Measurements from ENCODE around the gene PLXNA4. TPM values are rescaled to one million over a fixed set of nuclear protein-coding genes. Genes with fewer than 3 reads are reported as not detected.
"Not testable (repeated sequence)": the region's sequence is repeated elsewhere in the genome, so short reads cannot be mapped to it uniquely, and the experiment has no call there.

Gene PLXNA4
- polyA plus RNA-seq, 2 of the 4 experiments (the other 2 are of a cell fraction), result 0.12 to 0.34 TPM

- POLR2A ChIA-PET, result no interaction called here
Measured at GRCh38 chr7:132171130-132171576, 405.1 kb downstream of the PLXNA4 start.

GRCh38 chr7:132169730-132170129 lies 406.5 kb downstream of the PLXNA4 start:
- Histone ChIP-seq H3K4me2 (no peak overlapping the region), H3K4me1 (0 out of 3 replicates have a peak, but pooled peaks cover 2% of the 10 kb centered on the region), H3K9me3 (no peaks in the 10 kb centered on the region), H3K27ac (no peak overlapping the region), H3K4me3 (no peak overlapping the region)
- CTCF ChIA-PET, result no interaction called here
- POLR2A ChIA-PET, result no interaction called here
- ATAC-seq (no peak), FAIRE-seq (no peak), DNase-seq (ENCODE audit: low read depth in 1 of 2, low spot score in 1 of 2) (no peak)
- TF ChIP-seq KDM1A (IDR thresholded peaks at IDR 0.05; ENCODE audit: low read depth) (no peak), KDM5A (IDR thresholded peaks at IDR 0.05) (no peak), EHF (CRISPR knock-in tag; IDR thresholded peaks at IDR 0.05) (no peak), HES2 (IDR thresholded peaks at IDR 0.05) (no peak), CEBPB (IDR thresholded peaks at IDR 0.05) (no peak), ZFP36 (IDR thresholded peaks at IDR 0.05; ENCODE audit: borderline replicate concordance, partially characterized antibody) (no peak), NR3C1 (IDR thresholded peaks at IDR 0.05) (no peak), ZC3H11A (IDR thresholded peaks at IDR 0.05) (no peak), POLR2A (IDR thresholded peaks at IDR 0.05; ENCODE audit: low read length) (no peak), POLR2AphosphoS2 (conservative IDR thresholded peaks at IDR 0.05; ENCODE audit: low read length) (no peak), RFX5 (IDR thresholded peaks at IDR 0.05) (no peak), RNF2 (IDR thresholded peaks at IDR 0.05; ENCODE audit: borderline replicate concordance, low read depth) (no peak)
- WGBS (ENCODE audit: missing lambda C conversion rate), result 83% methylated on average over 9 of the region's 9 CpGs

More at GRCh38 chr7:132171130-132171576, 405.1 kb downstream of the PLXNA4 start:
- ATAC-seq (no peak), DNase-seq (ENCODE audit: low read depth in 1 of 2, low spot score in 1 of 2) (no peak), FAIRE-seq (no peak)
- Histone ChIP-seq H3K4me2 (no peak overlapping the region), H3K27ac (no peak overlapping the region), H3K4me1 (0 out of 3 replicates have a peak, but pooled peaks cover 2% of the 10 kb centered on the region), H3K4me3 (no peak overlapping the region), H3K9me3 (no peaks in the 10 kb centered on the region)
- no peak for TF ChIP-seq CEBPB (IDR thresholded peaks at IDR 0.05)
- no peak for TF ChIP-seq EHMT2 (IDR thresholded peaks at IDR 0.05; ENCODE audit: low read depth)
- TF ChIP-seq HOXB5 (CRISPR knock-in tag; IDR thresholded peaks at IDR 0.05), result no peak
- no peak for TF ChIP-seq EP300 (IDR thresholded peaks at IDR 0.05)
- TF ChIP-seq KDM1A (IDR thresholded peaks at IDR 0.05; ENCODE audit: low read depth), result no peak
- TF ChIP-seq ESRRA (IDR thresholded peaks at IDR 0.05; ENCODE audit: borderline replicate concordance, low read length), result no peak
- no peak for TF ChIP-seq RCOR1 (IDR thresholded peaks at IDR 0.05; ENCODE audit: low read depth, low read length)
- TF ChIP-seq KDM5A (IDR thresholded peaks at IDR 0.05), result no peak
- no peak for TF ChIP-seq ATOH8 (CRISPR knock-in tag; IDR thresholded peaks at IDR 0.05; ENCODE audit: low read depth)
- 76% methylated on average over 5 of the region's 5 CpGs for WGBS (ENCODE audit: missing lambda C conversion rate)
- CTCF ChIA-PET, result interaction anchor here (1.1 kb wide), 1 partner anchor 226 kb away, joined by 5 read pairs; no protein-coding TSS in a partner anchor

GRCh38 chr7:132168239-132168638 lies 408.0 kb downstream of the PLXNA4 start:
- Histone ChIP-seq H3K4me3 (no peak overlapping the region), H3K4me1 (0 out of 3 replicates have a peak, but pooled peaks cover 2% of the 10 kb centered on the region), H3K9me3 (no peaks in the 10 kb centered on the region), H3K4me2 (no peak overlapping the region), H3K27ac (no peak overlapping the region)
- ChIA-PET CTCF (interaction anchor here (0.7 to 2.2 kb wide), 2 partner anchors 11 to 223 kb away, joined by 4 to 5 read pairs; no protein-coding TSS in a partner anchor), POLR2A (no interaction called here)
- no peak for FAIRE-seq
- 82% methylated on average over 16 of the region's 17 CpGs for WGBS (ENCODE audit: missing lambda C conversion rate)
- ATAC-seq, result no peak
- DNase-seq (ENCODE audit: low read depth in 1 of 2, low spot score in 1 of 2), result no peak
- TF ChIP-seq JUNB (IDR thresholded peaks at IDR 0.05) (no peak), EHMT2 (IDR thresholded peaks at IDR 0.05; ENCODE audit: low read depth) (no peak), NPAS2 (CRISPR knock-in tag; IDR thresholded peaks at IDR 0.05; ENCODE audit: borderline replicate concordance) (no peak), FOXS1 (CRISPR knock-in tag; IDR thresholded peaks at IDR 0.05) (no peak), BHLHE40 (IDR thresholded peaks at IDR 0.05; ENCODE audit: low read depth, low read length) (no peak), BCL3 (IDR thresholded peaks at IDR 0.05) (no peak), ATOH8 (CRISPR knock-in tag; IDR thresholded peaks at IDR 0.05; ENCODE audit: low read depth) (no peak), HEYL (CRISPR knock-in tag; IDR thresholded peaks at IDR 0.05) (no peak)

- CTCF ChIA-PET; ATAC-seq; H3K4me3 ChIP-seq; H3K27ac ChIP-seq; H3K4me1 ChIP-seq; FAIRE-seq; H3K9me3 ChIP-seq; POLR2A ChIA-PET; H3K4me2 ChIP-seq; DNase-seq (ENCODE audit: low read depth in 1 of 2, low spot score in 1 of 2): not testable (repeated sequence)
- WGBS (ENCODE audit: missing lambda C conversion rate), result 92% methylated on average over 6 of the region's 7 CpGs
Measured at GRCh38 chr7:132165695-132166094, 410.6 kb downstream of the PLXNA4 start.

Data from A549 (cell line).